Activated naive CD8-positive, alpha-beta T cell treated with anti-CD3 and anti-CD28 coated beads, Interleukin-2, amount 50 U/mL, for 24 hours (primary cell): ENCODE measurements around the gene SORCS2.

Experiments used
- ATAC-seq: fragments of 150-1000 bp; cut with Tn5 transposase; one replicate; pipeline ENCODE4 v1.10.0; 2021
- DNase-seq: peaks from one replicate; pipeline ENCODE4 v3.0.0; 2021
- H3K27ac Mint-ChIP-seq: one replicate; pipeline ENCODE4 v1.8.0; 2021; ENCODE audit warnings: mild to moderate bottlenecking, mixed read lengths
- H3K27me3 Mint-ChIP-seq: one replicate; pipeline ENCODE4 v1.8.0; 2021; ENCODE audit warnings: mixed read lengths
- H3K36me3 Mint-ChIP-seq: one replicate; pipeline ENCODE4 v1.8.0; 2021; ENCODE audit warnings: low read depth, mixed read lengths
- H3K4me1 Mint-ChIP-seq: one replicate; pipeline ENCODE4 v1.8.0; 2021; ENCODE audit warnings: mixed read lengths
- H3K4me3 Mint-ChIP-seq: one replicate; pipeline ENCODE4 v1.8.0; 2021; ENCODE audit warnings: mild to moderate bottlenecking, moderate library complexity, mixed read lengths
- H3K9me3 Mint-ChIP-seq: one replicate; pipeline ENCODE4 v1.8.0; 2021; ENCODE audit warnings: mixed read lengths

Gene SORCS2

DNA sequence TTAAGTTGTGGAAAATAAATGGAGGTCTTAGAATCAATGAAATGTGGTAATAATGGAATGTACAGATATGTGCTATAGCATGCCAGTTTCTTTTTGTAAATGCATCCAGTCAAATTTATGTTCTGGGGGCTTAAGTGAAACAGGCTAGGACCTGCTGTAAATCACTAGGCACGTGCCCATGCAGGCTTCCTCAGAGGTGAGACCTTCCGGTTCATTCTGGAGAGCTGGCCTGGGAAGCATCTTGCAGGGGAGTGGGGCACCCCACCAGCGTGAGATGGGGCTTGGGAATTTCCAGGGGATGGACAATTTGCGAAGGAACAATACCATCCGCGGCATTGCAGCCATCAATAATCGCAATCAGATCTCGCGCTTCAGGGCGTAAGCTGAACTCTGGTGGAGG is 80.1 kb downstream of the SORCS2 start:
- ATAC-seq: no peak

DNA sequence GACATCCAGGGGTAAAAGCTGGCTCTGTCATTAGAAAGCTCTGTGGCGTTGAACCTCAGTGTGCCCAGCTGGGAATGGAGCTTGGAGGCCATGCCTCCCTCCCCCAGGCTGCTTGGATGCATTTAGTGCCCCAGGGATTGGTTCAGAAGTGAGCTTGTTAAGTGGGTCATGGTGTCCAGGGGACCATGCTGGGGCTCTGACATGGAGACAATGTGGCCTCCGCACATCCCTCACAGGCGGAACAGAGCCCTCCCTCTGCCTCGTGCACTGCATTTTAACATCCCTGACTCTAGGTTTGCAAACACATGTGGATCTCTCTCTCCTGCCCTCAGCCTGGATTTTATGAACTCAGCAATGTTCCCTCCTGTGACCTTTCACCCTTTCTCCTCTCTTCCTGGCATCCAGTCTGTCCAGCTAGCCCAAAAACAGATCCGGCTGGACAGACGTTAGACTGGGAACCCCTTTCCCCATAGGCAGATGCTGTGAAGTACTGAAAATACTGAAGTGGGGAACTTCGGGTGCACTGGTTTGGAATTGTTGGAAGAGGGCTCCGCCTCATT is 81.5 kb downstream of the SORCS2 start:
- Mint-ChIP-seq H3K4me3 (no peak overlapping the region), H3K27me3 (peaks cover 2% of the 10 kb centered on the region), H3K9me3 (no peaks in the 10 kb centered on the region), H3K36me3 (no peaks in the 10 kb centered on the region), H3K4me1 (no peaks in the 10 kb centered on the region), H3K27ac (no peak overlapping the region)
- DNase-seq: no peak
- ATAC-seq: no peak

More for the DNA sequence above, 80.1 kb downstream of the SORCS2 start:
- no peaks in the 10 kb centered on the region for H3K4me1 Mint-ChIP-seq
- peaks cover 2% of the 10 kb centered on the region for H3K27me3 Mint-ChIP-seq
- no peak for DNase-seq
- H3K36me3 Mint-ChIP-seq: no peaks in the 10 kb centered on the region
- no peak overlapping the region for H3K4me3 Mint-ChIP-seq
- no peak overlapping the region for H3K27ac Mint-ChIP-seq
- no peaks in the 10 kb centered on the region for H3K9me3 Mint-ChIP-seq

DNA sequence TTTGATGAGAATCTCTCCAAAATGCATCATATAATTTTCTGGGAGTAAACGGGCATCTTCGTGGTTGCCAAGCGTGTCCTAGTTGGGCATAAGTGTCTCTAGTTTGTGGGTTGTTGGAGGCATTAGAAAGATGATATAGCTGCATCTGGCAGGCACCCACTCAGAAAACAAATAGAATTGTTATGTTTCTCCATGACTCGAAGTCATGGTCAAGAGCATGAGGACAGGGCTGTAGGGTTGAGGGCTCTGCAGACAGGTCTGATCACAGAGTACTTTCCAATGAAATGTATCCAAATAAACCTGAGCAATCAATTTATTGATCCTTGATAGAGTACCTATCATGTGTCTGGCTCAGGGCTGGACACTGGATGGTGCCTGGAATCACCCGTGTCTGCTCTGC is 82.7 kb downstream of the SORCS2 start:
- peaks cover 2% of the 10 kb centered on the region for H3K27me3 Mint-ChIP-seq
- no peak overlapping the region for H3K27ac Mint-ChIP-seq
- no peaks in the 10 kb centered on the region for H3K36me3 Mint-ChIP-seq
- ATAC-seq (no peak), DNase-seq (no peak)
- H3K4me1 Mint-ChIP-seq: no peaks in the 10 kb centered on the region
- no peaks in the 10 kb centered on the region for H3K9me3 Mint-ChIP-seq
- H3K4me3 Mint-ChIP-seq: no peak overlapping the region

DNA sequence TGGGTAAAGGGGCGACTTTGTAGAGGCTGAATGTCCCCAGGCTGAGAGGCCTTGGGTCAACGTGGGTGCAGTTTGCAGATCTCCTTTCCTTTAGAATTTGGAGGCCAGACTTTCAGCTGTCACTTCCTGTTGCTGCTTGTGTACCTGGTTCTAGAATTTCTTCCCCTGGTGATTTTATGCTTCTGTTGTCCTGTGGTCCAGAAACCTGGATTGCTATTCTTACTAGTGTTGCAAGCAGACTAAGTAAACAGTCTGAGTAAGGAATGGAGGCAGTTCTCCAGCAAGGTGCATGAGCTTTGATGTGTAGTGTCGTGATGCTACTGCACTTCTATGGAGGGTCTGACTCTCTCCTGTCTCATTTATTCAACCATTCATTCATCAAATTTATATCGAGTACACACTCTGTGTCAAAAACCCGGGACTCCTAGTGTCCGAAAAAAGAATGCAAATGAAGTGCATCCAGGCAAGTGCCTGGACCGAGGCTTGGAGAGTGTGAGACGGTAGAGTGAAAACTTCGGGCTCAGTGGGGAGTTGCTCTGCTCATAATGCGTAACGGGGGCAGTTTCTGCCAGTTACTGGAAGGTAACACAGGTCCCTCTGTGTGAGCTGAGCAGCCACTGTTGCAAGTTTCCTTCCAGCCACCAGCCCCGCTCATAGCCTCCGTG is 83.3 kb downstream of the SORCS2 start:
- ATAC-seq (no peak), DNase-seq (no peak)
- H3K9me3 Mint-ChIP-seq: no peaks in the 10 kb centered on the region
- H3K4me3 Mint-ChIP-seq: no peak overlapping the region
- H3K27ac Mint-ChIP-seq: no peak overlapping the region
- H3K27me3 Mint-ChIP-seq: peaks cover 2% of the 10 kb centered on the region
- no peaks in the 10 kb centered on the region for H3K4me1 Mint-ChIP-seq
- H3K36me3 Mint-ChIP-seq: no peaks in the 10 kb centered on the region

DNA sequence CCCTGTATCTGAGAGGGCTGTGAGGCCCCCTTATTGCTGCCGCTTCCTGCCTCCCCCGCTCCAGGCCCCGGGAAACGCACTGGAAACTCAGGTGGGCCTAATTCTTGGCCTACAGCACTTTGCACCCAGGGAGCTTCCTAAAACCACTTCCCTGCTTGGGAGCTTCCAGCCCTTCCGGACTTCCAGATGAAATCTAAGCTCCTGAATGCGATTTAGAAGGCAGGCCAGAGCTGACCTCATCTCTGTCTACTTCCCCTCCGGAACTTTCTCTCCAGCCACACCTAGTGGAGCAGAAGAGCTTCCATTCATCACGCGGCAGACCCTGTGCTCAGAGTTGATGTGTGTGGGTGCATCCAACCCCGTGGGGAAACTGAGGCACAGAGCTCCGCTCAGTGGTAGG is 84.2 kb downstream of the SORCS2 start:
- no peak for ATAC-seq
- no peaks in the 10 kb centered on the region for H3K36me3 Mint-ChIP-seq
- no peaks in the 10 kb centered on the region for H3K4me1 Mint-ChIP-seq
- no peaks in the 10 kb centered on the region for H3K27me3 Mint-ChIP-seq
- no peak overlapping the region for H3K4me3 Mint-ChIP-seq
- H3K27ac Mint-ChIP-seq: no peak overlapping the region
- DNase-seq: no peak
- H3K9me3 Mint-ChIP-seq: no peaks in the 10 kb centered on the region

DNA sequence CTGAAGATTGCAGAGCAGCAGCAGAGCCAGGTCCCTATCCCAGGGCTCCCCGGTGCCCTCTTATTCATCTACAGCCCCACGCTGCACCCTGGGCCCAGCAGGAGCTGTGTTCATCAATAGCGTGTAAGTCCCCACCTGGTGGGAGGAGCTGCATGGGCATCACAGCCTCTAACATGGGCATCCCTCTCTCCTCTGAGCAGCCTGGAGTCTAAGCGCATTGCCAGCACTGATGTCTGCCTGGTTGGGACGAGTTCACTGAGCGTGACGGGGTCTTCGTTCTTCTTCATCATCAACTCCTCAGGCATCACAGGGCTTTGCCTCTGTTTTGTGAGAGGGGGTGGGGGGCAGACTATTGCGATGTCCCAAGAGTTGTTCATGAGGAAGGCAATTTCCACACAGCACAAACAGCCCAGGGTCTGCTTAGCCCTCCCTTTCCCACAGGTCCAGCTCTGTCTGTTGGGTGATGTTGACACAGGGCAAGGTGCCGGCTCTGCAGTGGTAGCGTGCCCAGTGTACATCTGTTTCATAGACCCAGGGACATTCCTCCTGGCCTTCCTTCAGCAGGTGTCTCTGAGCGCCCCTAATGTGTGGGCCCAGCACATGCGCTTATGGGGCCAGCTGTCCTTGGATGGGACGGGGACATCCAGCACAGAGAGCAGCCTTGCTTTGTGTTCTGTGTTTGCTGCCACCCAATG is 85.9 kb downstream of the SORCS2 start:
- no peak overlapping the region for H3K27ac Mint-ChIP-seq
- peaks cover 4% of the 10 kb centered on the region for H3K27me3 Mint-ChIP-seq
- H3K4me3 Mint-ChIP-seq: no peak overlapping the region
- H3K36me3 Mint-ChIP-seq: no peaks in the 10 kb centered on the region
- no peaks in the 10 kb centered on the region for H3K9me3 Mint-ChIP-seq
- no peak for ATAC-seq
- no peak for DNase-seq
- H3K4me1 Mint-ChIP-seq: no peaks in the 10 kb centered on the region

DNA sequence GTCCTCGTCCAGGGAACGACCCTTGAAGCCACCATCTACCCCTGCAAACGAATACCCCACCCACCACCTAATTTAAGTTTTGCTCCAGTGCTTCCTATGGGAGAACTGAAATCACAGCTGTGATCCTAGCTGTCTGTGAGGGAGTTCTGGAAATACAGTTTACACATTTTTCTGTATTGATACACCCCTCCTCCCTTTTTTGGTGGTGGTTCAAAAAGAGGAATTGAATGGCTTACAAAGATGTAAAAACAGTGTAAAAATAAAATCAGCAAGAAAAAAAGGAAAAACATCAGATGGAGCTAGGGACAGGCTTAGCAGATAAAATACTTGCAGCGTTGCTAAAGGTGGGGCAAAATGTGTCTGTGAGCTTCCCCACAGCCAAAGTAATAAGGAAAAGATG is 86.6 kb downstream of the SORCS2 start:
- Mint-ChIP-seq H3K27ac (no peak overlapping the region), H3K4me1 (no peaks in the 10 kb centered on the region), H3K36me3 (no peaks in the 10 kb centered on the region), H3K9me3 (no peaks in the 10 kb centered on the region), H3K27me3 (peaks cover 4% of the 10 kb centered on the region), H3K4me3 (no peak overlapping the region)
- no peak for ATAC-seq
- no peak for DNase-seq

DNA sequence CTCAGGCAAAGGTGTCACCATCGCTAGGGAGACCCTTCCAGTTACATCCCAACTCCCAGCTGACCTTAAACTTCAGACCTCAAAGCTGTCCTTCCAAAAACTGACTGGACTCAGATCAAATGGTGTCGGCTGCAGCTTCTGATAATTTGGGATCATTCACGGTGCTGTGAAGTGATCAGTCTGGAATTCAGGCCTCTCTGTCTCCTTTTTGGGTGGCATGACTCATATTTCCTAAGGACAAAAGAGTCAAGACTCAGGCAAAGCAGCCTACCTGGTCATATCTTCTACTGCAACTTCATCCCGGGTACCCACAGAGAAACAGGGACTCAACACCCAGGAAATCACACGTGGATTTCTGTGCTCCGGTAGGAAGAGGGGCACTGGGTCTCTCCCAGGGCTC is 87.6 kb downstream of the SORCS2 start:
- no peaks in the 10 kb centered on the region for H3K36me3 Mint-ChIP-seq
- H3K4me1 Mint-ChIP-seq: no peaks in the 10 kb centered on the region
- ATAC-seq (no peak), DNase-seq (no peak)
- no peaks in the 10 kb centered on the region for H3K9me3 Mint-ChIP-seq
- no peak overlapping the region for H3K27ac Mint-ChIP-seq
- H3K27me3 Mint-ChIP-seq: peaks cover 4% of the 10 kb centered on the region
- H3K4me3 Mint-ChIP-seq: no peak overlapping the region

DNA sequence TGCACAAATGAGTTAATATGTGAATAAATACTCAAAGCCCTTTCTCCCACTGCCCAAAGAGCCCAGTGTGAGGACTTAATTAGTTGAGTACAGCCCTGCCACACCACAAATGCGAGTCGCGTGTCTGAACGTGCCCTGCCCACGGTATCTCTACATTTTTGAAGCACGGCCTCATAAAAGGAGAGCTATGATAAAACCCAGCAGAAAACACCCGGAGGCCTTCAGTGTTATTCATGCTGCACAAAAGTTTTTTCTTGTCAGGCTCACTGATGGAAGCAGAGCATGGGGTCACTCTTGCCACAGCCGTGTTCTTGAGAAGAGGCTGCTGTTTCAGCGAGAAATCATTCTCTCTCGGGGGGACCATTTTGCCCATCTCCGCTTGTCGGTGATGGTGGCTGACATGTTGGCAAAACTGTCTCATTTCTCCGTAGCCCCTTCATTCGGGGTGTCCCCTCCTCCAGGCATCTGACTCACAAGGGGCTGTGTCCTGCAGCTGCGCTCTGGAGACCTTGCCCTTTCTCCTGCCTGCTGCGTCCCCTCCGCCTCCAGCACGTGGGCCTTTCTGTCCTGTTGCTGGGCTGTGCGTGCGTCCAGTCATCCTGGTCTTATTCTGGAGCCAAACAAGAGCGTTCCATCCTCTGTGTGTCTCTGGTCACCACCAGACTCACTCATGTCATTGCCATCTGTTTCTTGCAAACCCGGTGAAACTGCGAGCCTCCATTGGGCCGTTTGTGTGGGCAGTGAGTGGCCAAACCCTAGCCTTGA is 88.8 kb downstream of the SORCS2 start:
- Mint-ChIP-seq H3K9me3 (no peaks in the 10 kb centered on the region), H3K4me1 (no peaks in the 10 kb centered on the region), H3K27me3 (peaks cover 5% of the 10 kb centered on the region), H3K36me3 (no peaks in the 10 kb centered on the region), H3K4me3 (no peak overlapping the region), H3K27ac (no peak overlapping the region)
- ATAC-seq (no peak), DNase-seq (no peak)

DNA sequence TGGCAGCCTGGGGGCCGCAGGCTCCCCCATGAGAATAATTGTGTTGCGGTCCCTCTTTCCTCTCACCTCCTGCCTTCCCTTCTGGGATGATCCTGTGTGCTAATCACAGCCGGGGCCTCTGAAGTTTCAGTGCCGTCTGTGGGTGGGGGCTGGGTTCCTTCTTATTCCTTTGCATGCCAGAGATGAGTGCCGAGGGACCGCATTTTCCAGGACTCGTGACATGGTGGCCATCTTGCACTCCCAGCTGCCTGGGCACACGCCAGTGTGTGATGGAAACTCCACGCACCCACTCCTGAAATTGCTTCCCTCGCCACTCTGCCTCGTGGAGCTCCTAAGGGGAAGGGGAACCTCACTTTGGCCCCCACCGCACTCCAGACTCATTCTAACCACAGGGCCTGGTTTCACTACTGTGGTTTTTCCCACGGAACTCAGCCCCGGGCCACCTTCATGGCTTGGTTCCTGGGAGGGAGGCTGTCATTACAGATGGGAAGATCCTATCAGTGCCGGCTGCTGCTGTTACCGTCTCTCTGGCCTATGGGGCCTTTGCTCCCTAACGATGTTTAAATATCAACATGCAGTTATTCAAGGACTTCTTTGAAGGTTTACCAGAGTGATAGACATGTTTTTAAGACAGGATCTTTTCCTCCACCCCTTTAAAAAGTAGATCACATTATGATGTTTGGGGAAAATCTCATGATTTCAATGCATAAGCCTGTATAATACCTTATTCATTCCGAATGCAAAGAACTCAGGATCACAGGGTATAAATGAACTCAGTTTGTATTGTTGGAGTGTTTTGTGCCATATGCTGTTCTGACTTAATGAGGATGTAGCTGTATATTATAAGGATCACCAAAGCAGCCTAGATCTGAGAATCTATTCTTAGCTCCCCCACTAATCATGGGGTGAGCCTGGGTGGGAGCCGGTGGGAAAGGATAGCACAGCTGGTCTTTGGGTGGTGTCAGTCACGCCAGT is 89.6 kb downstream of the SORCS2 start:
- Mint-ChIP-seq H3K36me3 (no peaks in the 10 kb centered on the region), H3K9me3 (no peaks in the 10 kb centered on the region), H3K4me1 (no peaks in the 10 kb centered on the region), H3K27me3 (peaks cover 6% of the 10 kb centered on the region), H3K27ac (no peak overlapping the region), H3K4me3 (no peak overlapping the region)
- DNase-seq: no peak
- no peak for ATAC-seq

DNA sequence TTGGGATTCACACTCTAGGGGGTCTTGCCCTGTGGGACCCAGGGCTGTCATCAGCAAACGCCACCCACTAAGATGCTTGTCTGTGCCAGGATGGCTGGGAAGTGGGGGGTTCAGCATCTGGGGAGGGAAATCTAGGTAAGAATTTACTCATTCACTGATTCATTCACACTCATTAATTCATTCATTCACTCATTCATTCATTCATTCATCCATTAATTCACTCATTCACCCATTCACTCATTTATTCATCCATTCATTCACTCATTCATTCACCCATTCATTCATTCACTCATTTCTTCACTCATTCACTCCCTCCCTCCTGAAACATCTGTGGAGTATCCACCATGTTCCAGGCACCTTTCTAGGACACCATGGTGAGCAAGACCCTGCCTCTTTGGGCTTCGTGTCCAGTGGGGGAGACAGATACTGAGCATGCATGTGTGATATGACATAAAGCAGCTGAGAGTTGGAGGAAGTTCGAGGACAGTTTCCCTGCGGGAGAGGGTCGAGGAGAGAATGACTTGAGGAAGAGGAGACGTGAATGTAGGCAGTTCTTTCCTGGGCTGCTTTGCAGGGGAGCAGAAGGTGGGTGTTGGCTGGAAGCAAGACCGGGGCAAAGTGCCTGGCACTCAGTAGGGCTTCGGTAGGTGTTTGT is 90.6 kb downstream of the SORCS2 start:
- no peaks in the 10 kb centered on the region for H3K4me1 Mint-ChIP-seq
- no peak overlapping the region for H3K4me3 Mint-ChIP-seq
- H3K27ac Mint-ChIP-seq: no peak overlapping the region

DNA sequence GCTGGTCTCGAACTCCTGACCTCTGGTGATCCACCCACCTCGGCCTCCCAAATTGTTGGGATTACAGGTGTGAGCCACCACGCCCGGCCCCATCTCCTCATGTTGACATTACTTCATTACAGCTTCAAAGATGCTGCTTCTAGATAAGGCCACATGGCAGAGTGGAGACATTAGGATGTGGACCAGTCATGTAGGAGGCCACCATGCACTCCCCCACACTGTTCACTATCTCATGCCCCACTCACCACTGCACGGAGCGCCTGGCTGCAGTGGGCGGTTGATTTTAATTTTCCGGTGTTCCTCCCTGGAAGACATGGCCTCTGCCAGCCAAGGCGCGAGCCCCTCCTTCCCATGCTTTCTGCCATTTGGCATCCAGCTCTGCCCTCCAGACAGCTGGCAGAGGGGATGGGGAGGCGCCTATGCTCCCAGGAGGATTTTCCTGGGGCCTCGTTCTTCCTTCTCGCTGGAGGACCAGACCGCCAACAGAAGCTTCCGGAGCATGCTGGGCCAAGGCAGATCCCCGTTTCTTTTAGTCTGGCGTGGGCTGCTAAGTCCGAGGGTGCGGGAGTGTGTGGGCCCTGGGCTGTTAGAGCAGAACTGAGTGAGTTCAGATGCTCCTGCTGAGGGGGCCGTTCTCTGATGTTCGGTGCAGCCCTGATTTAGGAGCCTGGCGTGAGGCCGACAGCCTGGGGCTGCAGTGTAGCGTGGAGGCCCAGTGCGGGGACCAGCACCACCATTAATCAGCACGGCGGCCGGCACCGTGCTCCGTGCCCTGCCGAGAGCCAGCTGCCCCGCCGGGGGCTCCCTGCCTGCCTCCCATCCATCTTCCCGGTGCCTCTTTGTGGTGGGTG is 93.1 kb downstream of the SORCS2 start:
- Mint-ChIP-seq H3K9me3 (no peaks in the 10 kb centered on the region), H3K4me1 (no peaks in the 10 kb centered on the region), H3K27ac (no peak overlapping the region), H3K4me3 (no peak overlapping the region), H3K27me3 (peaks cover 9% of the 10 kb centered on the region), H3K36me3 (no peaks in the 10 kb centered on the region)
- ATAC-seq (no peak), DNase-seq (no peak)

More for the DNA sequence above, 90.6 kb downstream of the SORCS2 start:
- Mint-ChIP-seq H3K9me3 (no peaks in the 10 kb centered on the region), H3K36me3 (no peaks in the 10 kb centered on the region), H3K27me3 (peaks cover 6% of the 10 kb centered on the region)
- ATAC-seq (no peak), DNase-seq (no peak)

DNA sequence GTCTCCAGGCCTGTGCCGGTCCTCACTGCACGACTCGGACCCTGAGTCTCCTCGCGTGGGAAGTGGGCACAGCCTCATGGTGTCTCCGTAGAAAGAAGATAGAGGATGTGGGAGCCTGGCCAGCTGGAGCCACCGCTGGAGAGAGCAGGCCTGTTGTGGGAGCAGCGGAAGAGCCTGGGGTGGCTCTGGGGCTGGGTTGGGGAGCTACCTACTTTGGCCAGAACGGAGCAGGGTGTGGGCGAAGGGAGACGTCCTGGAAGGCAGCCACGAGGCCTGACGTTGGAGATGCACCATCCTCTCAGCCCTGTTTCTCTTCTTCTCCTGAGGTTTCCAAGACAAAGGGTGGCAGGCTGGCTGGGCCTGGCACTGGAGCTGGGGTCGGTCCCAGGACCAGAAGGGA is 93.8 kb downstream of the SORCS2 start:
- DNase-seq (no peak), ATAC-seq (no peak)
- Mint-ChIP-seq H3K27ac (no peak overlapping the region), H3K4me1 (no peaks in the 10 kb centered on the region), H3K36me3 (no peaks in the 10 kb centered on the region), H3K9me3 (no peaks in the 10 kb centered on the region), H3K27me3 (peaks cover 9% of the 10 kb centered on the region), H3K4me3 (no peak overlapping the region)
